Sigmoid colon (tissue), 4 donors: Measurements from ENCODE around the gene RUFY2.

Experiments used
- POLR2AphosphoS5 ChIP-seq, 4 donors: sonication (generic); formaldehyde crosslinking; IDR thresholded peaks; one replicate each; pipeline ENCODE4 v1.6.1; 2017; ENCODE audit warnings: antibody characterized with exemption in 4 of 4
- TF ChIP-seq, protein P1 (sequence below), 4 experiments: fragments of 450-650 bp in 3 of 4; fragments of 200-600 bp in 1 of 4; IDR thresholded peaks; one replicate each; pipeline ENCODE4 v1.5.1; 2016 to 2019; ENCODE audit warnings: antibody characterized with exemption in 4 of 4, mild to moderate bottlenecking in 3 of 4, moderate library complexity in 2 of 4

DNA sequence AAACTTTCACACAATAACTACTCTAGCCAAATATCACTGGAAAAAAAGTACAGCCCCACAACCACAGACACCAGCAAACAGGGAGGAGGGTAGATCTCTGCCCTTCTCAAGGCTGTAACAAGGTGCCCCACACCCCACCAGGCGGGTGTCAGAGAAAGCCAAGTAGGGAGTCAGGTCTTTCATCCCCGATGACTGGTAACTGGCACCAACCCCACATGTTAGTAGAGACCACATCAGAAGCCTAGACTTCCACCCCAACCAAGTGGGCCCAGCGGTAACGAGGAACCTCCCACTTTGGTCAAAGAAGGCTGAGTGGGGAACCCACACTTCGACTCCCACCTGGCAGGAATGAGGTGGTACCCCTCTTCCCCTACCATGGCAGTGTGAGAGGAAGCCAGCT lies 16.4 kb upstream of the RUFY2 start:
- no peak for TF ChIP-seq POLR2AphosphoS5 (IDR thresholded peaks at IDR 0.05)
- TF ChIP-seq, protein P1, sequence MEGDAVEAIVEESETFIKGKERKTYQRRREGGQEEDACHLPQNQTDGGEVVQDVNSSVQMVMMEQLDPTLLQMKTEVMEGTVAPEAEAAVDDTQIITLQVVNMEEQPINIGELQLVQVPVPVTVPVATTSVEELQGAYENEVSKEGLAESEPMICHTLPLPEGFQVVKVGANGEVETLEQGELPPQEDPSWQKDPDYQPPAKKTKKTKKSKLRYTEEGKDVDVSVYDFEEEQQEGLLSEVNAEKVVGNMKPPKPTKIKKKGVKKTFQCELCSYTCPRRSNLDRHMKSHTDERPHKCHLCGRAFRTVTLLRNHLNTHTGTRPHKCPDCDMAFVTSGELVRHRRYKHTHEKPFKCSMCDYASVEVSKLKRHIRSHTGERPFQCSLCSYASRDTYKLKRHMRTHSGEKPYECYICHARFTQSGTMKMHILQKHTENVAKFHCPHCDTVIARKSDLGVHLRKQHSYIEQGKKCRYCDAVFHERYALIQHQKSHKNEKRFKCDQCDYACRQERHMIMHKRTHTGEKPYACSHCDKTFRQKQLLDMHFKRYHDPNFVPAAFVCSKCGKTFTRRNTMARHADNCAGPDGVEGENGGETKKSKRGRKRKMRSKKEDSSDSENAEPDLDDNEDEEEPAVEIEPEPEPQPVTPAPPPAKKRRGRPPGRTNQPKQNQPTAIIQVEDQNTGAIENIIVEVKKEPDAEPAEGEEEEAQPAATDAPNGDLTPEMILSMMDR (IDR thresholded peaks at IDR 0.05) = no peak
